ENCODE results near the gene GALNT7.

GALNT7 gene

GRCh38 chr4:173371292-173372192 is 202.9 kb downstream of the GALNT7 start:
- TF ChIP-seq JUND (IDR thresholded peaks at IDR 0.05; ENCODE audit: low read depth) = no peak
- in situ Hi-C loops (cut with HindIII; ENCODE audit: low pct_unique_long_range_greater_than_20kb, low sequenced_read_pairs) = no loop called here
- DNase-seq (ENCODE audit: low read depth in 1 of 2, low spot score in 1 of 2) = peak; percentile 36 to 79
